SK-N-MC (cell line): ENCODE data around the gene BMP8A.

Source experiments
- EZH2 ChIP-seq: fragments of 200-600 bp; sonication (generic); IDR thresholded peaks from one replicate; pipeline ENCODE4 v1.6.1; 2017; ENCODE audit warnings: antibody characterized with exemption
- POLR2AphosphoS5 ChIP-seq: IDR thresholded peaks from 2 replicates; pipeline ENCODE4 v1.6.1; 2012; ENCODE audit warnings: mild to moderate bottlenecking, low read depth, low read length, borderline replicate concordance

- TF ChIP-seq EZH2 (no peak), POLR2AphosphoS5 (no peak)
These were observed 81.1 kb downstream of the BMP8A start for GRCh38 chr1:39572379-39573096.
